DOHH2 (cell line): ENCODE data around the gene SH3GL1.

Experiments
- H3F3A ChIP-seq: fragments of 200-600 bp; sonication (generic), shearing (Covaris generic); 2 replicates; pipeline ENCODE4 v1.6.0; 2016; ENCODE audit warnings: antibody characterized with exemption, mild to moderate bottlenecking; ENCODE audit not compliant: control insufficient read depth, insufficient read depth
- H3K27ac ChIP-seq: fragments of 200-600 bp; sonication (generic); 2 replicates; pipeline ENCODE4 v1.5.1; 2014; ENCODE audit warnings: low read depth, mild to moderate bottlenecking, low read length, moderate library complexity
- H3K27me3 ChIP-seq: fragments of 200-600 bp; sonication (generic); 2 replicates; pipeline ENCODE4 v1.6.1; 2014; ENCODE audit warnings: mild to moderate bottlenecking, low read length, mixed read lengths; ENCODE audit not compliant: control insufficient read depth
- H3K36me3 ChIP-seq: fragments of 200-600 bp; sonication (generic); 2 replicates; pipeline ENCODE4 v1.6.1; 2014; ENCODE audit warnings: mild to moderate bottlenecking, low read length, moderate library complexity, mixed read lengths; ENCODE audit not compliant: control insufficient read depth
- H3K4me1 ChIP-seq: fragments of 200-600 bp; sonication (generic); 2 replicates; pipeline ENCODE4 v1.6.1; 2014; ENCODE audit warnings: mild to moderate bottlenecking, low read length, mixed read lengths; ENCODE audit not compliant: control insufficient read depth
- H3K4me2 ChIP-seq: fragments of 200-600 bp; sonication (generic); 2 replicates; pipeline ENCODE4 v1.6.0; 2014; ENCODE audit warnings: mild to moderate bottlenecking, low read length, moderate library complexity
- H3K4me3 ChIP-seq: fragments of 200-600 bp; sonication (generic); 2 replicates; pipeline ENCODE4 v1.5.1; 2014; ENCODE audit warnings: mild to moderate bottlenecking, low read length, mixed read lengths
- H3K79me2 ChIP-seq: fragments of 200-600 bp; sonication (generic); 2 replicates; pipeline ENCODE4 v1.6.1; 2014; ENCODE audit warnings: mild to moderate bottlenecking, low read length, mixed read lengths; ENCODE audit not compliant: control insufficient read depth
- H3K9me2 ChIP-seq: fragments of 200-600 bp; sonication (generic); replicated peaks from 2 replicates; pipeline ENCODE4 v1.6.1; 2014; ENCODE audit warnings: mild to moderate bottlenecking, low read length, mixed read lengths; ENCODE audit not compliant: control insufficient read depth
- H3K9me3 ChIP-seq: fragments of 200-600 bp; sonication (generic); 2 replicates; pipeline ENCODE4 v1.6.1; 2014; ENCODE audit warnings: antibody characterized with exemption, low read length, mixed read lengths; ENCODE audit not compliant: control insufficient read depth, insufficient read depth
- H4K20me1 ChIP-seq: fragments of 200-600 bp; sonication (generic); 2 replicates; pipeline ENCODE4 v1.6.0; 2014; ENCODE audit warnings: low read depth, mild to moderate bottlenecking, antibody characterized with exemption, low read length, moderate library complexity; ENCODE audit not compliant: control insufficient read depth, insufficient read depth
- EZH2phosphoT487 ChIP-seq: fragments of 200-600 bp; sonication (generic); IDR thresholded peaks from 2 replicates; pipeline ENCODE4 v1.6.1; 2017; ENCODE audit warnings: borderline replicate concordance, mild to moderate bottlenecking, antibody characterized with exemption, low read length, moderate library complexity, mixed read lengths
- TF ChIP-seq, protein P1 (sequence below): fragments of 200-600 bp; sonication (generic); IDR thresholded peaks from one replicate; pipeline ENCODE4 v1.5.1; 2014; ENCODE audit warnings: antibody characterized with exemption, mild to moderate bottlenecking, low read depth, low read length; ENCODE audit not compliant: poor library complexity, severe bottlenecking

Gene SH3GL1

DNA sequence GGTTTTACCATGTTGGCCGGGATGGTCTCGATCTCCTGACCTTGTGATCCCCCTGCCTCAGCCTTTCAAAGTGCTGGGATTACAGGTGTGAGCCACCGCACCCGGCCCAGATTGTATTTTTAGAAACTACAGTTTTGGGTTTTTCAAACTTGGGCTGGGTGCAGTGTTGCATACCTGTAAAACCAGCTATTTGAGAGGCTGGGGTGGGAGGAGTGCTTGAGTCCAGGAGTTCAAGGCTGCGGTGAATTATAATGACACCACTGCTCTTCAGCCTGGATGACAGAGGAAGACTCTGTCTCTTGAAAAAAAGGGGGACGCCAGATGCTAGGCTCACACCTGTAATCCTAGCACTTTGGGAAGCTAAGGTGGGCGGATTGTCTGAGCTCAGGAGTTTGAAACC lies 6.3 kb upstream of the SH3GL1 start:
- peaks cover 80% of the 10 kb centered on the region for H3K36me3 ChIP-seq
- TF ChIP-seq EZH2phosphoT487: no peak
- TF ChIP-seq, protein P1, sequence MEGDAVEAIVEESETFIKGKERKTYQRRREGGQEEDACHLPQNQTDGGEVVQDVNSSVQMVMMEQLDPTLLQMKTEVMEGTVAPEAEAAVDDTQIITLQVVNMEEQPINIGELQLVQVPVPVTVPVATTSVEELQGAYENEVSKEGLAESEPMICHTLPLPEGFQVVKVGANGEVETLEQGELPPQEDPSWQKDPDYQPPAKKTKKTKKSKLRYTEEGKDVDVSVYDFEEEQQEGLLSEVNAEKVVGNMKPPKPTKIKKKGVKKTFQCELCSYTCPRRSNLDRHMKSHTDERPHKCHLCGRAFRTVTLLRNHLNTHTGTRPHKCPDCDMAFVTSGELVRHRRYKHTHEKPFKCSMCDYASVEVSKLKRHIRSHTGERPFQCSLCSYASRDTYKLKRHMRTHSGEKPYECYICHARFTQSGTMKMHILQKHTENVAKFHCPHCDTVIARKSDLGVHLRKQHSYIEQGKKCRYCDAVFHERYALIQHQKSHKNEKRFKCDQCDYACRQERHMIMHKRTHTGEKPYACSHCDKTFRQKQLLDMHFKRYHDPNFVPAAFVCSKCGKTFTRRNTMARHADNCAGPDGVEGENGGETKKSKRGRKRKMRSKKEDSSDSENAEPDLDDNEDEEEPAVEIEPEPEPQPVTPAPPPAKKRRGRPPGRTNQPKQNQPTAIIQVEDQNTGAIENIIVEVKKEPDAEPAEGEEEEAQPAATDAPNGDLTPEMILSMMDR: no peak

DNA sequence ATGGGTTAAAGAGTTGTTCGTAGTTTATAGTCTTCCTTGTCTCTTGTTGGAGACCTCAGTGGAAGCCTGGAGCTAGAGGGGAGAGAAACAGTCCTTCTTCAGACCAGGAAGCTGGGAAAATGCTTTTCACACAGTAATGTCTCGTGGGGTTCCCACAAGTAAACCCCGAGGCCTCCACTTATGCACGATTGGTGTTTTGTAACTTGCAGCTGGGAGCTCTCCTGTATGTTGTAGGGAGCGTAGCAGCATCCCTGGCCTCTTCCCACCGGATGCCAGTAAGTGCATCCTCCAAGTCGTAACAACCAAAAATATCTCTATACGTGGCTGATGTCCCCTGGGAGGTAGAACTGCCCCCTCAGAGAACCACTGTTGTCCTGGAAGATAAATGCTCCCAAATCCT lies 5.6 kb upstream of the SH3GL1 start:
- H3F3A ChIP-seq: 0 out of 2 replicates have a peak, but pooled peaks cover 3% of the 10 kb centered on the region
- peaks cover 75% of the 10 kb centered on the region for H3K36me3 ChIP-seq
- no peak overlapping the region for H3K4me3 ChIP-seq
- peaks cover 95% of the 10 kb centered on the region for H3K79me2 ChIP-seq
- no peak for TF ChIP-seq EZH2phosphoT487
- TF ChIP-seq, protein P1: no peak
- peaks cover 30% of the 10 kb centered on the region for H3K4me1 ChIP-seq
- H3K9me2 ChIP-seq: no peaks in the 10 kb centered on the region
- no peaks in the 10 kb centered on the region for H3K27me3 ChIP-seq
- no peak overlapping the region for H3K4me2 ChIP-seq
- H4K20me1 ChIP-seq: peaks cover 35% of the 10 kb centered on the region
- H3K27ac ChIP-seq: no peak overlapping the region
- H3K9me3 ChIP-seq: no peaks in the 10 kb centered on the region

More for the DNA sequence above, 6.3 kb upstream of the SH3GL1 start:
- Histone ChIP-seq H3F3A (0 out of 2 replicates have a peak, but pooled peaks cover 2% of the 10 kb centered on the region), H3K4me1 (peaks cover 24% of the 10 kb centered on the region), H3K27ac (no peak overlapping the region), H3K27me3 (no peaks in the 10 kb centered on the region), H3K4me3 (no peak overlapping the region), H3K9me3 (no peaks in the 10 kb centered on the region), H3K4me2 (no peak overlapping the region), H3K9me2 (no peaks in the 10 kb centered on the region), H3K79me2 (peaks cover 97% of the 10 kb centered on the region), H4K20me1 (peaks cover 37% of the 10 kb centered on the region)

DNA sequence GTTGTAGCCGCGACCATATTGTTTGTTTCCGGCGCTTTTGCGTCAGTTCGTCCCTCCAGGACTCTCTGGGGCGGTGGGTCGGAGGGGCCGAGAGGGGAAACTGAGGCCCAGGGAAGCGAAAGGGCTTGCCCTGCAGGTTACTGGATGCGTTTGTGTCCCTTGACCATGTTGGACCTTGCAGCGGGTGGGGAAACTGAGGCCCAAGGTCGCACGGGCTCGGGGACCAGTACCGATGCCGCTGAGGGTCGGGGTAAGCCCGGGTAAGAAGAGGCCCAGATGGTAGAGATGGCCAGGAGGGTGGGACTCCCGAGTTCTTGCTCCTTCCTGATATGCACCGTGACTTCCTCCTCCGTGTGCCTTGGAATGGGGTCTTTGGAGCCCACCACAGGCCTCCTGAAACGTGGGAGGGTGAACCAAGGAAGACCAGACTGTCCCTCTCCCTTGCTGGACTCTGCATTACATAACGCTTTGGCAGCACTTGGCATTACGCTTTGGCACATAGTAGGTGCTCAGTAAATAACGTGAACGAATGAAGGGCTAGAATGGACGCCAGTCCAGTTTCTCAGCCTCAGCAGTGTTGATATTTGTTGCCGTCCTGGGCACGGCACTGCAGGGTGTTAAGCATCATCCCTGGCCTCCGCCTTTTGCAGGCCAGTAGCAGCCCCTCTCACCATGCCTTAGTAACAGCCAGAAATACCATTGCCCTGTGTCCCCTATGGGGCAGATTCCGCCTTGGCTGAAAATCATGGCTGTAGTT lies 2.8 kb upstream of the SH3GL1 start:
- H4K20me1 ChIP-seq: peaks cover 32% of the 10 kb centered on the region
- peaks cover 88% of the 10 kb centered on the region for H3K79me2 ChIP-seq
- peak overlapping the region; percentile 100 for H3K4me2 ChIP-seq
- H3K4me3 ChIP-seq: peak overlapping the region; percentile 93
- H3K36me3 ChIP-seq: peaks cover 61% of the 10 kb centered on the region
- H3K9me3 ChIP-seq: no peaks in the 10 kb centered on the region
- TF ChIP-seq EZH2phosphoT487: no peak
- TF ChIP-seq, protein P1: no peak
- H3K9me2 ChIP-seq: no peaks in the 10 kb centered on the region
- H3K27ac ChIP-seq: peak overlapping the region; percentile 54
- H3K4me1 ChIP-seq: peaks cover 42% of the 10 kb centered on the region
- 0 out of 2 replicates have a peak, but pooled peaks cover 3% of the 10 kb centered on the region for H3F3A ChIP-seq
- H3K27me3 ChIP-seq: no peaks in the 10 kb centered on the region
